K562 (cell line): ENCODE results near the gene NRF1. TPM values are rescaled to one million over a fixed set of nuclear protein-coding genes. Genes with fewer than 3 reads are reported as not detected.

ENCODE experiments used
- ARID2 ChIP-seq: fragments of 450-650 bp; IDR thresholded peaks from 2 replicates; pipeline ENCODE4 v1.6.1; 2017; ENCODE audit warnings: antibody characterized with exemption, mild to moderate bottlenecking
- CBX3 ChIP-seq, 2 experiments: IDR thresholded peaks; 1 replicate in 1 of 2; 2 replicates in 1 of 2; pipeline ENCODE4 v1.6.1; 2012; ENCODE audit warnings: inconsistent platforms in 2 of 2, low read length in 2 of 2, borderline replicate concordance in 1 of 2, control low read depth in 1 of 2
- CC2D1A ChIP-seq: fragments of 450-650 bp; IDR thresholded peaks from 2 replicates; pipeline ENCODE4 v1.6.1; 2017; ENCODE audit warnings: mild to moderate bottlenecking
- DACH1 ChIP-seq: fragments of 450-650 bp; IDR thresholded peaks from 2 replicates; pipeline ENCODE4 v1.6.1; 2018; ENCODE audit not compliant: partially characterized antibody
- HNRNPUL1 ChIP-seq: fragments of 200-400 bp; formaldehyde crosslinking; IDR thresholded peaks from 2 replicates; pipeline ENCODE4 v1.6.1; 2017; ENCODE audit warnings: low read length
- MIER1 ChIP-seq: fragments of 450-650 bp; IDR thresholded peaks from 2 replicates; pipeline ENCODE4 v1.6.1; 2016; ENCODE audit warnings: antibody characterized with exemption, mild to moderate bottlenecking, low read depth
- NCOA2 ChIP-seq, 2 experiments: fragments of 450-650 bp; IDR thresholded peaks; 2 replicates each; pipeline ENCODE4 v1.6.1; 2018; ENCODE audit warnings: mild to moderate bottlenecking in 2 of 2, moderate library complexity in 1 of 2; ENCODE audit not compliant: partially characterized antibody in 2 of 2
- NR2C2 ChIP-seq, 2 experiments: fragments of 200-800 bp in 1 of 2; sonication (Bioruptor generic) in 1 of 2; sonication (generic) in 1 of 2; formaldehyde crosslinking in 1 of 2; IDR thresholded peaks; 2 replicates each; pipeline versions ENCODE4 v1.6.1 to v1.8.0; 2016 to 2022; ENCODE audit warnings: mild to moderate bottlenecking in 1 of 2, missing compliant biosample characterization in 1 of 2, missing genetic modification characterization in 1 of 2, missing genetic modification reagents in 1 of 2
- SREBF1 ChIP-seq: fragments of 150-350 bp; IDR thresholded peaks from 2 replicates; pipeline ENCODE4 v1.6.1; 2014; ENCODE audit warnings: antibody characterized with exemption, low read depth, low read length, borderline replicate concordance
- STAT6 ChIP-seq: sonication (generic); formaldehyde crosslinking; IDR thresholded peaks from 2 replicates; pipeline ENCODE4 v1.8.1; 2023; ENCODE audit warnings: mild to moderate bottlenecking, missing genetic modification reagents
- ZNF143 ChIP-seq: sonication (generic); formaldehyde crosslinking; IDR thresholded peaks from 2 replicates; pipeline ENCODE4 v1.9.0; 2022; ENCODE audit warnings: mild to moderate bottlenecking, missing genetic modification reagents
- ZNF318 ChIP-seq, 2 experiments: fragments of 450-650 bp; IDR thresholded peaks; 2 replicates each; pipeline ENCODE4 v1.6.1; 2016; ENCODE audit warnings: mild to moderate bottlenecking in 2 of 2, borderline replicate concordance in 1 of 2, low read depth in 1 of 2, moderate library complexity in 1 of 2
- ZNF561 ChIP-seq: fragments of 450-650 bp; formaldehyde crosslinking; conservative IDR thresholded peaks from 2 replicates; pipeline ENCODE4 v1.4.0; 2020; ENCODE audit warnings: mild to moderate bottlenecking, moderate library complexity
- polyA plus RNA-seq, 8 experiments: library from polyadenylated mRNA; depleted of rRNA in 4 of 8; stranded (reverse) in 5 of 8; unstranded in 3 of 8; fragments of >200 nt; fragmentation: Nextera tagmentation in 2 of 8; fragmentation: Illumina TruSeq in 1 of 8; extraction: Ambion mirVana in 2 of 8; extraction: Trizol in 1 of 8; gene quantifications; 2 replicates each; pipeline versions ENCODE4 v1.2.1 to v1.2.3, GENCODE V29; 2011 to 2014; ENCODE audit warnings: inconsistent platforms in 1 of 8, missing spikeins in 1 of 8
- total RNA-seq, 7 experiments: library from RNA; depleted of rRNA in 6 of 7; stranded (reverse); fragments of >200 nt in 6 of 7; fragmentation: Illumina TruSeq in 2 of 7; extraction: Trizol in 2 of 7; gene quantifications; 2 replicates each; pipeline versions ENCODE4 v1.2.1 to v1.2.3, GENCODE V29; 2011 to 2021; ENCODE audit warnings: low replicate concordance in 1 of 7
- TF ChIP-seq, protein P1 (sequence below): fragments of 250-450 bp; sonication (Bioruptor Pico); IDR thresholded peaks from 2 replicates; pipeline ENCODE4 v1.8.0; 2022; ENCODE audit warnings: inconsistent platforms

The NRF1 gene
- total and polyA plus RNA-seq, 9 of the 15 experiments (the other 6 are each of a cell fraction or from before 2014, with no cell fraction given): 8.6 to 28.8 (median 20.3) TPM

DNA sequence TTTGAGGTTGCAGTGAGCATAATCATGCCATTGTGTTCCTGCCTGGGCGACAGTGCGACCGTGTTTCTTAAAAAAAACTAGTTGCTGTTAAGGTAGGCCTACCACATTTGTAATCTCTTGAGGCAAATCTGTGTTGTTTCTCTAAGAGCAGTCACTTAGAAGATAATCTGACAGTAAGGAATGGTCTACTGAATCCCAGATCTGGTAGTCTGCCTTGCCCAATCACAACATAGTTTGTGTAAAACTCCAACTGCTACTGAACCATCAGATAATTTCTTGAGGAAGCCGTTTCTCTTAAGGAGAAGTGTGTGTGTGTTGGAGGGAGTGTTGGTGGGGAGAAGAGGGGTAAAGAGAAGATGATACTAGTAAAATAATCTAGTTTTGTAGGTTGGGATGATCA, 5.0 kb downstream of the NRF1 start (continued):
- TF ChIP-seq NCOA2 (IDR thresholded peaks at IDR 0.05; ENCODE audit: partially characterized antibody in 2 of 2) (no peak), MIER1 (no peak), ARID2 (no peak), ZNF143 (no peak), DACH1 (no peak), NR2C2 (CRISPR knock-in tag; IDR thresholded peaks at IDR 0.05) (no peak), NR2C2 (tag; IDR thresholded peaks at IDR 0.05) (no peak), ZNF561 (no peak), CC2D1A (peak; percentile 39; the same call in 1 of the 2 replicates), HNRNPUL1 (no peak), SREBF1 (no peak), ZNF318 (IDR thresholded peaks at IDR 0.05; ENCODE audit: borderline replicate concordance in 1 of 2, low read depth in 1 of 2) (no peak), CBX3 (IDR thresholded peaks at IDR 0.05; ENCODE audit: borderline replicate concordance in 1 of 2, low read length in 2 of 2) (no peak), STAT6 (CRISPR knock-in tag) (0 out of 2 replicates have a peak, but pooled peaks have one; percentile 28)
- TF ChIP-seq, protein P1, sequence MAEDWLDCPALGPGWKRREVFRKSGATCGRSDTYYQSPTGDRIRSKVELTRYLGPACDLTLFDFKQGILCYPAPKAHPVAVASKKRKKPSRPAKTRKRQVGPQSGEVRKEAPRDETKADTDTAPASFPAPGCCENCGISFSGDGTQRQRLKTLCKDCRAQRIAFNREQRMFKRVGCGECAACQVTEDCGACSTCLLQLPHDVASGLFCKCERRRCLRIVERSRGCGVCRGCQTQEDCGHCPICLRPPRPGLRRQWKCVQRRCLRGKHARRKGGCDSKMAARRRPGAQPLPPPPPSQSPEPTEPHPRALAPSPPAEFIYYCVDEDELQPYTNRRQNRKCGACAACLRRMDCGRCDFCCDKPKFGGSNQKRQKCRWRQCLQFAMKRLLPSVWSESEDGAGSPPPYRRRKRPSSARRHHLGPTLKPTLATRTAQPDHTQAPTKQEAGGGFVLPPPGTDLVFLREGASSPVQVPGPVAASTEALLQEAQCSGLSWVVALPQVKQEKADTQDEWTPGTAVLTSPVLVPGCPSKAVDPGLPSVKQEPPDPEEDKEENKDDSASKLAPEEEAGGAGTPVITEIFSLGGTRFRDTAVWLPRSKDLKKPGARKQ: no peak
